Measurements from ENCODE around the gene EIF3I. TPM values are rescaled to one million over a fixed set of nuclear protein-coding genes. Genes with fewer than 3 reads are reported as not detected.
A peak's percentile ranks its signal among the peaks of the same experiment; 100 is the strongest.

Gene EIF3I
- total and polyA plus RNA-seq, 2 of the 13 experiments (the other 11 are each of a cell fraction or from before 2014, with no cell fraction given): 210 to 223 TPM

DNA sequence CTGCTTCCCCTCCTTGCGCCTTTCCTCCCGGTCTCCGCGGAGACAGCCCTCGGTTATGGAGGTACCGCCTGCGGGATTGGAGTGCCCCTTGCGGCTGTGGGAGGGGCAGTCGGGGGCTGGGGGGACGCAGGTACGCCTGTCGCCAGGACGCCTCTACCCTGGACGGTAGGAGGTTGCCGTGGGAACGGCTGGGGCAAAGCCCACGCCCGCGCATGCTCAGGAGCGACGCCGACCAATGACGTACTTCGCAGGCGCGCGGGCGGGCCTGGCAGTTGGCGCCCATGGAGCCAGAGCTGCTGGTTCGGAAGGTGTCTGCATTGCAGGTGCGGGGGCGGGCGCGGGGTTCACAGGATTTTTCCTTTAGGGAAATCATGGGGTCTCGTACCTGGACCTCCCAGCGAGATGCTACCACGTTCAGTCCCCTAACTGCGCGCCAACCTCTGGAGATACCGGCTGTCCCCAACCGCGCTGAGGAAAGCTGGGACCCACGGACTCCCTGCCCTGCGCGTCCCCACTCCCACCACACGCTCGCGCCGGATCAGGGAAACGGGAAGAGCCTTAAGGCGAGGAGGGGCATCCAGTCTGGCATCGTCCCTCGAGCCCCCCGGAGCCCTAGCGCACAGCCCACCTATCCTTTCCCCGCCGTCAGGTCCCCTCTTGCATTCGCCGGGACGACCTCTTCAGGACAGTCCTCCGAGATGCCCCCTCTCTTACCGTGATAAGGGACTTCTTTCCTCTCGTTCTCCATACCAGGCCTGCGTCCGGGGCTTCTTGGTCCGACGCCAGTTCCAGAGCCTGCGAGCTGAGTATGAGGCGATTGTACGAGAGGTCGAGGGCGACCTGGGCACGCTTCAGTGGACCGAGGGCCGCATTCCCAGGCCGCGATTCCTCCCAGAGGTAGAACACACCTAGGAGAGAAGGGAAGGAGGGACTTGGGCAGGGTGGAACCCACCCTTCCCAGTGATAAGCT, 16.5 kb upstream of the EIF3I start, which contains the start of gene IQCC (continued):
- no peak for TF ChIP-seq SP2 (CRISPR knock-in tag; IDR thresholded peaks at IDR 0.05)
- TF ChIP-seq ZNF891 (CRISPR knock-in tag; IDR thresholded peaks at IDR 0.05): no peak; the same call in 1 of the 2 replicates
- no peak for TF ChIP-seq ZNF776 (CRISPR knock-in tag; IDR thresholded peaks at IDR 0.05)
- TF ChIP-seq TSC22D2 (CRISPR knock-in tag; IDR thresholded peaks at IDR 0.05; ENCODE audit: borderline replicate concordance): no peak
- TF ChIP-seq ZNF782 (CRISPR knock-in tag; IDR thresholded peaks at IDR 0.05; ENCODE audit: borderline replicate concordance): no peak; the same call in 1 of the 2 replicates
- TF ChIP-seq NFKBIZ (CRISPR knock-in tag; IDR thresholded peaks at IDR 0.05): no peak
- TF ChIP-seq ZBTB1 (CRISPR knock-in tag; IDR thresholded peaks at IDR 0.05; ENCODE audit: borderline replicate concordance): no peak
- no peak for TF ChIP-seq ZNF879 (CRISPR knock-in tag; IDR thresholded peaks at IDR 0.05)
- TF ChIP-seq HNRNPLL (IDR thresholded peaks at IDR 0.05; ENCODE audit: low read depth, low read length, poor library complexity, severe bottlenecking): peak; percentile 73
- no peak for TF ChIP-seq ZNF546 (CRISPR knock-in tag; conservative IDR thresholded peaks at IDR 0.05)
- TF ChIP-seq ZNF737 (CRISPR knock-in tag; IDR thresholded peaks at IDR 0.05; ENCODE audit: borderline replicate concordance): no peak
- no peak for TF ChIP-seq GLI4 (CRISPR knock-in tag; IDR thresholded peaks at IDR 0.05; ENCODE audit: borderline replicate concordance)
- TF ChIP-seq PHF20 (CRISPR knock-in tag; IDR thresholded peaks at IDR 0.05): peak; percentile 90
- TF ChIP-seq ZNF367 (CRISPR knock-in tag; IDR thresholded peaks at IDR 0.05; ENCODE audit: borderline replicate concordance): no peak
- peak; percentile 18; the same call in 1 of the 2 replicates for TF ChIP-seq STAG1 (CRISPR knock-in tag; IDR thresholded peaks at IDR 0.05)
- no peak for TF ChIP-seq RARG (CRISPR knock-in tag; IDR thresholded peaks at IDR 0.05; ENCODE audit: low read depth)
- peak; percentile 75 for TF ChIP-seq THAP11 (CRISPR knock-in tag; IDR thresholded peaks at IDR 0.05)
- peak; percentile 80 for TF ChIP-seq ATF7-NPFF (CRISPR knock-in tag; IDR thresholded peaks at IDR 0.05; ENCODE audit: low read depth)
- TF ChIP-seq PHF21A (CRISPR knock-in tag; IDR thresholded peaks at IDR 0.05): no peak
- no peak for TF ChIP-seq KLF15 (CRISPR knock-in tag; IDR thresholded peaks at IDR 0.05; ENCODE audit: borderline replicate concordance)
- no peak for TF ChIP-seq ZNF101 (CRISPR knock-in tag; IDR thresholded peaks at IDR 0.05; ENCODE audit: borderline replicate concordance, low read depth)
- TF ChIP-seq ZNF205 (CRISPR knock-in tag; IDR thresholded peaks at IDR 0.05): no peak
- TF ChIP-seq NFE2L1 (CRISPR knock-in tag; IDR thresholded peaks at IDR 0.05; ENCODE audit: borderline replicate concordance): no peak
- TF ChIP-seq ZNF703 (CRISPR knock-in tag; IDR thresholded peaks at IDR 0.05; ENCODE audit: borderline replicate concordance): no peak
- TF ChIP-seq ZNF670 (CRISPR knock-in tag; IDR thresholded peaks at IDR 0.05; ENCODE audit: borderline replicate concordance): no peak
- TF ChIP-seq FOXC1 (CRISPR knock-in tag; IDR thresholded peaks at IDR 0.05; ENCODE audit: borderline replicate concordance): peak; percentile 70; the same call in 1 of the 2 replicates
- TF ChIP-seq, protein P1, sequence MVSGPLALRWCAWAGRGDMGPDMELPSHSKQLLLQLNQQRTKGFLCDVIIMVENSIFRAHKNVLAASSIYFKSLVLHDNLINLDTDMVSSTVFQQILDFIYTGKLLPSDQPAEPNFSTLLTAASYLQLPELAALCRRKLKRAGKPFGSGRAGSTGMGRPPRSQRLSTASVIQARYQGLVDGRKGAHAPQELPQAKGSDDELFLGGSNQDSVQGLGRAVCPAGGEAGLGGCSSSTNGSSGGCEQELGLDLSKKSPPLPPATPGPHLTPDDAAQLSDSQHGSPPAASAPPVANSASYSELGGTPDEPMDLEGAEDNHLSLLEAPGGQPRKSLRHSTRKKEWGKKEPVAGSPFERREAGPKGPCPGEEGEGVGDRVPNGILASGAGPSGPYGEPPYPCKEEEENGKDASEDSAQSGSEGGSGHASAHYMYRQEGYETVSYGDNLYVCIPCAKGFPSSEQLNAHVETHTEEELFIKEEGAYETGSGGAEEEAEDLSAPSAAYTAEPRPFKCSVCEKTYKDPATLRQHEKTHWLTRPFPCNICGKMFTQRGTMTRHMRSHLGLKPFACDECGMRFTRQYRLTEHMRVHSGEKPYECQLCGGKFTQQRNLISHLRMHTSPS (CRISPR knock-in tag; IDR thresholded peaks at IDR 0.05; ENCODE audit: low read depth): no peak
- no peak for TF ChIP-seq GTF3A (CRISPR knock-in tag; conservative IDR thresholded peaks at IDR 0.05)
- TF ChIP-seq NFE2L2 (IDR thresholded peaks at IDR 0.05; ENCODE audit: low read length): no peak

All from HepG2 (cell line).